ENCODE measurements around the gene TNFSF9.

- TF ChIP-seq EZH2 (IDR thresholded peaks at IDR 0.05; ENCODE audit: borderline replicate concordance, insufficient read depth, low read depth, low read length, poor library complexity, severe bottlenecking) (no peak), CTCF (IDR thresholded peaks at IDR 0.05) (no peak)
Observed at GRCh38 chr19:6503407-6504201, 27.2 kb upstream of the TNFSF9 start.
